ENCODE measurements around the gene NOS1AP.

DNA sequence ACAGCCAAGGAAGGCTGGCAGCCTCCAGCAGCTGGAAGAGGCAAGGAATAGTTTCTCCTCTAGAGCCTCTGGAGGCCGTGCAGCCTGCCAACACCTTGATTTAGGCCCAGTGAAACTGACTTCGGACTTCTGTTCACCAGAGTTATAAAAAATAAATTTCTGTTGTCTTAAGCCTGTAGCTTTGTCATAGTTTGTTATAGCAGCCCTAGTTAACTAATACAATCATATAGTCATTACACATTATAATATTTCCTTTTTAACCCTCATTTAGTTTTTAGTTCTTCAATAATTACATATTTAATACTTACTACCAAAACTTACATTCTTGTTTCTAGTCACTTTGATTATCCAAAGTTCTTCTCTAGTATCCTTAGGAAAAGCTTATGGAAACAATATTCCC is 20.3 kb downstream of the NOS1AP start:
- TF ChIP-seq, protein P1, sequence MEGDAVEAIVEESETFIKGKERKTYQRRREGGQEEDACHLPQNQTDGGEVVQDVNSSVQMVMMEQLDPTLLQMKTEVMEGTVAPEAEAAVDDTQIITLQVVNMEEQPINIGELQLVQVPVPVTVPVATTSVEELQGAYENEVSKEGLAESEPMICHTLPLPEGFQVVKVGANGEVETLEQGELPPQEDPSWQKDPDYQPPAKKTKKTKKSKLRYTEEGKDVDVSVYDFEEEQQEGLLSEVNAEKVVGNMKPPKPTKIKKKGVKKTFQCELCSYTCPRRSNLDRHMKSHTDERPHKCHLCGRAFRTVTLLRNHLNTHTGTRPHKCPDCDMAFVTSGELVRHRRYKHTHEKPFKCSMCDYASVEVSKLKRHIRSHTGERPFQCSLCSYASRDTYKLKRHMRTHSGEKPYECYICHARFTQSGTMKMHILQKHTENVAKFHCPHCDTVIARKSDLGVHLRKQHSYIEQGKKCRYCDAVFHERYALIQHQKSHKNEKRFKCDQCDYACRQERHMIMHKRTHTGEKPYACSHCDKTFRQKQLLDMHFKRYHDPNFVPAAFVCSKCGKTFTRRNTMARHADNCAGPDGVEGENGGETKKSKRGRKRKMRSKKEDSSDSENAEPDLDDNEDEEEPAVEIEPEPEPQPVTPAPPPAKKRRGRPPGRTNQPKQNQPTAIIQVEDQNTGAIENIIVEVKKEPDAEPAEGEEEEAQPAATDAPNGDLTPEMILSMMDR (IDR thresholded peaks at IDR 0.05) = no peak
- no peak for TF ChIP-seq POLR2AphosphoS5 (IDR thresholded peaks at IDR 0.05)
- no peak for TF ChIP-seq POLR2A (IDR thresholded peaks at IDR 0.05; ENCODE audit: low read depth)
- no peak for TF ChIP-seq EP300 (IDR thresholded peaks at IDR 0.05)

Data from esophagus muscularis mucosa (tissue), 4 donors.